Stimulated activated CD4-positive, alpha-beta T cell treated with anti-CD3 and anti-CD28 coated beads, Interleukin-4, amount 100 ng/mL, for 24 hours (primary cell): ENCODE measurements around the gene STYX.
"Not testable (repeated sequence)": the region's sequence is repeated elsewhere in the genome, so short reads cannot be mapped to it uniquely, and the experiment has no call there.

ENCODE experiments used
- DNase-seq: peaks from one replicate; pipeline ENCODE4 v3.0.0-alpha.2; 2020

The STYX gene

GRCh38 chr14:52729925-52730708, at the start of gene STYX:
Gene STYX (plus strand): TSS chr14:52730166. CDS start chr14:52730475, 309 bp downstream.
- DNase-seq: peak; percentile 99

GRCh38 chr14:52683985-52684520, 45.9 kb upstream of the STYX start:
- DNase-seq: no peak

- no peak for DNase-seq
Observed at GRCh38 chr14:52686176-52686575, 43.8 kb upstream of the STYX start.

- DNase-seq: no peak
Observed at GRCh38 chr14:52690983-52691760, 38.8 kb upstream of the STYX start.

- no peak for DNase-seq
Observed at GRCh38 chr14:52692248-52692962, 37.6 kb upstream of the STYX start.

- no peak for DNase-seq
Observed at GRCh38 chr14:52693036-52693435, 36.9 kb upstream of the STYX start.

- no peak for DNase-seq
Observed at GRCh38 chr14:52693532-52693931, 36.4 kb upstream of the STYX start.

- DNase-seq: peak; percentile 61
Observed at GRCh38 chr14:52694761-52695480, 35.0 kb upstream of the STYX start.

GRCh38 chr14:52695481-52696091, 34.4 kb upstream of the STYX start, which contains the start of gene ERO1A:
Gene ERO1A (minus strand): TSS chr14:52695558. CDS start chr14:52695481, 77 bp downstream.
- peak; percentile 62 for DNase-seq

- no peak for DNase-seq
Observed at GRCh38 chr14:52700701-52701172, 29.2 kb upstream of the STYX start.

GRCh38 chr14:52701223-52701622, 28.7 kb upstream of the STYX start:
- DNase-seq: no peak

GRCh38 chr14:52703225-52703624, 26.7 kb upstream of the STYX start:
- no peak for DNase-seq

GRCh38 chr14:52703664-52704063, 26.3 kb upstream of the STYX start:
- no peak for DNase-seq

GRCh38 chr14:52706286-52706685, 23.7 kb upstream of the STYX start:
- DNase-seq: peak; percentile 55

- peak; percentile 96 for DNase-seq
Observed at GRCh38 chr14:52706724-52707706, 23.0 kb upstream of the STYX start, which contains the start of gene PSMC6. Gene PSMC6 (plus strand): TSS chr14:52707200. CDS start chr14:52707220, 20 bp downstream.

GRCh38 chr14:52711666-52712065, 18.3 kb upstream of the STYX start:
- no peak for DNase-seq

GRCh38 chr14:52716155-52716554, 13.8 kb upstream of the STYX start:
- DNase-seq: no peak

GRCh38 chr14:52723514-52724359, 6.2 kb upstream of the STYX start:
- no peak for DNase-seq

- DNase-seq: no peak
Observed at GRCh38 chr14:52724360-52724644, 5.7 kb upstream of the STYX start.

- DNase-seq: not testable (repeated sequence)
Observed at GRCh38 chr14:52727509-52727908, 2.5 kb upstream of the STYX start.
